NCI-H748 (cell line): Measurements from ENCODE around the gene IL6.
"Not testable (repeated sequence)": the region's sequence is repeated elsewhere in the genome, so short reads cannot be mapped to it uniquely, and the experiment has no call there.

Source experiments
- DNase-seq: peaks from one replicate; lab custom pipeline; 2025; ENCODE audit not compliant: unreplicated experiment; lab: John Stamatoyannopoulos, UW

IL6 gene

DNA sequence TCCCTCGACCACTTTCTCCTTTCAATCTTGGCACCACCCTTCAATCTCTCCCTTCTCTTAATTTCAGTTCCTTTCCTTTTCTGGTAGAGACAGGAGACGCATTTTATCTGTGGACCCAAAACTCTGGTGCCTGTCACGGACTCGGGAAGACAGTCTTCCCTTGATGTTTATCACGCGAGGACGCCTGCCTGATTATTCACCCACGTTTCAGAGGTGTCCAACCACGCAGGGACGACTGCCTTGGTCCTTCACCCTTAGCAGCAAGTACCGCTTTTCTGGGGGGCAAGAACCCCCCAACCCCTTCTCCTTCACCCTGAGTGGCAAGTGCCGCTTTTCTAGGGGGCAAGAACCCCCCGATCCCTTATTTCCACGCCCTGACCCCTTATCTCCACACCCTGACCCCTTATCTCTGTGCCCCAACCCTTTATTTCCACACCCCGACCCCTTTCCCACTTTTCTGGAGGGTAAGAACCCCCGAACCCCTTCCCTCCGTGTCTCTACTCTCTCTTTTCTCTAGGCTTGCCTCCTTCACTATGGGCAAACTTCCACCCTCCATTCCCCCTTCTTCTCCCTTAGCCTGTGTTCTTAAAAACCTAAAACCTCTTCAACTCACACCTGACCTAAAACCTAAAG lies 22.9 kb upstream of the IL6 start:
- not testable (repeated sequence) for DNase-seq

DNA sequence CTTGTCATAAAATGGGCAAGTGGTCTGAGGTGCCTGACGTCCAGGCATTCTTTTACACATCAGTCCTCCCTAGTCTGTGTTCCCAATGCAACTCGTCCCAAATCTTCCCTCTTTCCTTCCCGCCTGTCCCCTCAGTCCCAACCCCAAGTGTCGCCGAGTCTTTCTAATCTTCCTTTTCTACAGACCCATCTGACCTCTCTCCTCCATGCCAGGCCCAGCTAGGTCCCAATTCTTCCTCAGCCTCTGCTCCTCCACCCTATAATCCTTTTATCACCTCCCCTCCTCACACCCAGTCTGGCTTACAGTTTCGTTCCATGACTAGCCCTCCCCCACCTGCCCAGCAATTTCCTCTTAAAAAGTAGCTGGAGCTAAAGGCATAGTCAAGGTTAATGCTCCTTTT lies 22.3 kb upstream of the IL6 start:
- DNase-seq = not testable (repeated sequence)

DNA sequence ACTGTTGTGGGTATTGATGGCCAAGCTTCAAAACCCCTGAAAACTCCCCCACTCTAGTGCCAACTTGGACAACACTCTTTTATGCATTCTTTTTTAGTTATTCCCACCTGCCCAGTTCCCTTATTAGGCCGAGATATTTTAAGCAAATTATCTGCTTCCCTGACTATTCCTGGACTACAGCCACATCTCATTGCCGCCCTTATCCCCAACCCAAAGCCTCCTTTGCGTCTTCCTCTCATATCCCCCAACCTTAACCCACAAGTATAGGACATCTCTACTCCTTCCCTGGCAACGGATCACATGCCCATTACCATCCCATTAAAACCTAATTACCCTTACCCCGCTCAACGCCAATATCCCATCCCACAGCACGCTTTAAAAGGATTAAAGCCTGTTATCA lies 21.1 kb upstream of the IL6 start:
- DNase-seq = not testable (repeated sequence)

DNA sequence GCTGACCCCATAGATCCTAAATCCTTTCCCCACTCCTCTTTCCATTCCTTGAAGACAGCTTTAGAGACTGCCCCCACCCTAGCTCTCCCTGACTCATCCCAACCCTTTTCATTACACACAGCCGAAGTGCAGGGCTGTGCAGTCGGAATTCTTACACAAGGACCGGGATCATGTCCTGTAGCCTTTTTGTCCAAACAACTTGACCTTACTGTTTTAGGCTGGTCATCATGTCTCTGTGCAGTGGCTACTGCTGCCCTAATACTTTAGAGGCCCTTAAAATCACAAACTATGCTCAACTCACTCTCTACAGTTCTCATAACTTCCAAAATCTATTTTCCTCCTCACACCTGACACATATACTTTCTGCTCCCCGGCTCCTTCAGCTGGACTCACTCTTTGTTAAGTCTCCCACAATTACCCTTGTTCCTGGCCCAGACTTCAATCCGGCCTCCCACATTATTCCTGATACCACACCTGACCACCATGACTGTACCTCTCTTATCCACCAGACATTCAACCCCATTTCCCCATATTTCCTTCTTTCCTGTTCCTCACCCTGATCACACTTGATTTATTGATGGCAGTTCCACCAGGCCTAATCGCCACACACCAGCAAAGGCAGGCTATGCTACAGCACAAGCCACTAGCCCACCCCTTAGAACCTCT lies 19.8 kb upstream of the IL6 start:
- DNase-seq = not testable (repeated sequence)

GRCh38 chr7:22708214-22708613 lies 18.8 kb upstream of the IL6 start:
- not testable (repeated sequence) for DNase-seq

DNA sequence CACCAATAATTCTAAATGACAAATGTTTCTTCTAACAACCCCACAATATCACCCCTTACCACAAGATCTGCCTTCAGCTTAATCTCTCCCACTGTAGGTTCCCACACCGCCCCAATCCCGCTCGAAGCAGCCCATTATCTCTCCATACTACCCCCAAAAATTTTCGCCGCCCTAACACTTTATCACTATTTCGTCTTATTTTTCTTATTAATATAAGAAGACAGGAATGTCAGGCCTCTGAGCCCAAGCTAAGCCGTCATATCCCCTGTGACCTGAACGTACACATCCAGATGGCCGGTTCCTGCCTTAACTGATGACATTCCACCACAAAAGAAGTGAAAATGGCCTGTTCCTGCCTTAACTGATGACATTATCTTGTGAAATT lies 18.3 kb upstream of the IL6 start:
- DNase-seq = not testable (repeated sequence)

- not testable (repeated sequence) for DNase-seq
Observed at GRCh38 chr7:22709062-22709829, 17.8 kb upstream of the IL6 start.

DNA sequence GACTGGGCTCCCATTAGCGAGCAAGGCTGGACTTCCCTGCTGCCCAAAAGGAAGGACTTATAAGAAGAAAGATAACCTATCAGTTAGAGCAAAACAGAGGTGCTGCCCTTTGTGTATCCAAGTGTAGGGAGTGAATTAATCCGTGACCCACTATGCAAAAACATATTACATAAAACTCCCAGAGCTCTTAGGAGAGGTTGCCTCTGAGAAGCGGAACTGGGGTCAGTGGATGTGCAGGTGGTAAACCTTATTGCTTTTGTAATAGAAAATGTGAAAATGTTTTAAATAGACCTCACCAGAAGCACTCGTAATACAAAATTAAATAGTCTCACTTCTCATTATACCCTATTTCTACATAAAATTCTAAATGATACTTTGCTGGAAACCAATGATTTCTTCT lies 17.1 kb upstream of the IL6 start:
- DNase-seq = no peak

DNA sequence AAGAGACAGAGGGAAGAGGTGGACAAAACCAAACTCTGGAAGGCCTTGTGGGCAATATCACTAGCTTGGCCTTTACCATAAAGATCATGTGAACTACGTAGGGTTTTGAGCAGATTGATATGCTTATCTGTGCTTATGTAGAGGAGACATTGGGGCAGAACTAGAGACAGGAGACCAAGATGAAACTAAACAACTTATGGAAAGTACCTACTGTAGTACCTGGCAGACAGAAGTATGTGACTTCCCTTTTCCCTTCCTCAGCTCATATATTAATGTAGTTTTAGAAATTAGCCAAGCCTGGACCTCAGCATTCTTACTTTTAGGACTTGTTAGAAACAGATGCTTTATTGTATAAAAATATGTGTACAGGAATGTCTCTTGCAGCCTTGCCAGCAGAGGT lies 14.0 kb upstream of the IL6 start:
- DNase-seq = no peak

DNA sequence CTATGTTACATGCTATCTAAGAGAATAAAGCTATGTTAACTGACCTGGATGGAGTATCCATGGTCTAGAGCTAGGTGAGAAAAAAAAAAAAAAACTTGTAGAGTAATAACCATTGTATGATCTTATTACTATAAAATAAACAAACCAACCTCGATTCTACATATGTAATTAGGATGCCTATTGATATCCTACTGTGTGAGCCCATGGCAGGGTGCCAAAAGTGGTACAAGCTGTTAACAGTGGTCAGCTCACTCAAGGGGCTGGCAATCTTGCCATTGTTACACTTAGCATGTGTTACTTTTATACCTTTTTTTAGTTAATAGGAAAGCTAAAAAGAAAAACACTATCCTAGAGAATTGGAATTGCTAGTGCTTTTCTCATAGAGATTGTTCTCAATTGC lies 13.5 kb upstream of the IL6 start:
- peak; percentile 89 for DNase-seq

GRCh38 chr7:22715969-22716368 lies 11.0 kb upstream of the IL6 start:
- DNase-seq = no peak

DNA sequence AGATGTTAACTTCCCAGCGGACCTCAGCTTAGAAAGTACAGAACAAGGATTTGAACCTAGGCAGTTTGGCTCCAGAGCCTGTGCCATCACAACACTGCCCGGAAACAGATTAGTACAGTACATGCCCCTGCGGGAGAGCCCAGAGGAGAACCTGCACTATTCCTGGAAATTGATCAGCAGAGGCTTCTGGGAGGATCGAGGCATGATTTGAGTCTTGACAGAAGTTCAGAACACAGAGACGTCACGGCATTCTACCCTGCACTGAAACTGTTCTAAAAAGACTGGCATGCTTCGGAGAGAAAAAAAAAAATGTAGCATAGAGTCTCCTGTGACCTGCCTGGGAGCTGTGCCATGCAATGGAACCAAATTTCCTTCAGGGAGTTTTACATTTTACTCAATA lies 9.2 kb upstream of the IL6 start:
- no peak for DNase-seq

- no peak for DNase-seq
Observed at GRCh38 chr7:22718200-22718711, 8.7 kb upstream of the IL6 start.

DNA sequence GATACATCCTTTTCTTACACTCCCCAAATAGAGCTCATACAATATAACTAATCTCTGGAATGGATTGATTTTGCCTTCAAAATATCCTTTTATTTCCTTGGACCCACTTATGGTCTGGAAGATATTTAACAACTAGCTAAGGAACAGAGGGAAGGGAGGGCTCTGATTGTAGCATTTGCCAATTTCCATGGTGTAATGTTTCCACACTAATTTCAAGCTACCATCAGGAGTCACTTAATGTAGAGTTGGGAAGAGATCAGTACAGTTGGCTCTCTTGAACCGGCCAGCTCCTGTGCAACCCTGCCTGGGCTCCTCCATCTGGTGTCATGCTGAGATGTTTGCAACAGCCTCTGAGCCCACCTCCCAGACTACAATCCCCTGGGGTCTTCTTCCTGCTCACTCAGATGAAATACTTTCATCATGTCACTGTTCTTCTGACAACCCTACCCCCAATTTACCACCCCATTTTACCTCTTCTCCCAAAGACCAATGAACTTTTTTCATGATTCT lies 8.0 kb upstream of the IL6 start:
- DNase-seq = no peak

- DNase-seq = no peak
Observed at GRCh38 chr7:22720791-22721786, 5.9 kb upstream of the IL6 start.

DNA sequence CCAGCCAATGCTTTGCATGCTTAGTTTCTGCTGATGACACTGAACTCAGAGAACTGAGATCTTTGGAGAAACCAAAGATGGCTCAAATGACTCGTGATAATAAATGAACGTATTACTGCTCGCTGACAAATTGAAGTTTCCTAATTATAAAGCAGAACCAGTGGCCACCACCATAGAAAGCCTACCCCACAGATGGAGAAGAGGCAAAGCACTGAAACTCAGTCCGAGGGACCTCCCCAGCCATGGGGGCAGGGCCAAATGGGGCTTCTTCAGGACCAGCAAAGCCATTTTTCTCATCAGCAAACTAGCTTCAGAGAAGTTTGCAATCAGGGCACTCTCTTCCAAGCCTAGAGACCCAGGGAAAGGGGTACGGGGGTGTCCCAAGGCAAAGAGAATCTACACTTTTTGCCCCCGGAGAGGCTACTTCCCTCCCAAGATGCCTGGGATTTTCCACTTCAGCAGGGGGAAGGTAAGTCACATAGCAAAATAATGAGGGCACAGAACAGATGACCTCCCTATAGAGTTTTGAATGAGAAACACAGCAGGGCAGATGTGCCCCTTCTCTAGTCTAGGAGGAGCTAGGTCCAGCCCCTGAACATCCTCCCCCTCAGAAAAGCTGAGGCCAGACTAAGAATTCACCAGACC lies 4.3 kb upstream of the IL6 start:
- no peak for DNase-seq

DNA sequence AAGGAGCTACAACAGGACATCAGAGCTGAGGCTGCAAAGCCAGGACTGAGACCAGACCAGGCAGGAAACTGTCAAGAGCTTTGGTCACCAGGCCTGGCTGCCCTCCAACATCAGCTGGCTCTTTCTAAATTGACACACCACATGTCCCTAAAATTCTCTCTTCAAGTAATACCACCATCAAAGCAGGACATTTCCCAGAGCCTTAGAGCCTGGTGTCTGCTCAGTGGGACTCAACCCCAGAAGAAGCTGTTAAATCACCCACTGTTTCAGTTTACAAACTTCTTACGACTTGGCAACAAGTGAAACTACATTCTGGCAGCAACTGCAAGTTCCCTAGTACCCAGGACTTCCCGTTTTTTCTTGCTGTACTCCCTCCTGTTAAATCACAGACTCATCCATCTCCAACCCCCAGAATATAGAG lies 3.8 kb upstream of the IL6 start:
- no peak for DNase-seq

- DNase-seq = no peak
Observed at GRCh38 chr7:22723637-22724036, 3.4 kb upstream of the IL6 start.

DNA sequence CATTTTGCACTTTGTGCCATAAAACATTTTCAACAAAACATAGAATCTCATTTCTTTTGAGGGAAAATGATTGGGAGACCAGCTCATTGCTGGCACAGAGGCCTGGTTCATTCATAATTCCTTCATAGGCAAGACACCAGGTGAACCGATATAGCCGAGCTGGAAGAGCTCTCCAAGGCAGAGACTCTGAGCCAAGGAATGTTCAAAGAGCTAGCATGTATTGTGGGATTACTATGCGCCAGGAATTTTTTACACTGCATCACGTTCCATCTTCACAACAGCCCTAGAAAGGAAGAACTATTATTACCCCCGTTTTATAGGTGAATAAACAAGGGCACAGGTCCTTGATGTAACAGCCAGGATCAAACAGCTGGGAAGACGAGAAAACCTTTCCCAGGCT lies 2.1 kb upstream of the IL6 start:
- no peak for DNase-seq

- peak; percentile 18 for DNase-seq
Observed at GRCh38 chr7:22725585-22725984, 1.4 kb upstream of the IL6 start.
